Left renal cortex interstitium (tissue), 4 donors: ENCODE data around the gene NRTN. TPM values are rescaled to one million over a fixed set of nuclear protein-coding genes. Genes with fewer than 3 reads are reported as not detected.
"Not testable (repeated sequence)": the region's sequence is repeated elsewhere in the genome, so short reads cannot be mapped to it uniquely, and the experiment has no call there.

Source experiments
- DNase-seq, 4 donors: peaks; one replicate each; pipeline ENCODE4 v3.0.0-alpha.2; 2013; ENCODE audit warnings: low read depth in 4 of 4, low spot score in 2 of 4, missing footprints in 1 of 4
- polyA plus RNA-seq, 4 donors: library from polyadenylated mRNA; unstranded; fragments of 120-200 nt; gene quantifications; one replicate each; pipeline ENCODE4 v1.2.1, GENCODE V29; 2013; ENCODE audit not compliant: insufficient read length in 4 of 4

NRTN gene, protein sequence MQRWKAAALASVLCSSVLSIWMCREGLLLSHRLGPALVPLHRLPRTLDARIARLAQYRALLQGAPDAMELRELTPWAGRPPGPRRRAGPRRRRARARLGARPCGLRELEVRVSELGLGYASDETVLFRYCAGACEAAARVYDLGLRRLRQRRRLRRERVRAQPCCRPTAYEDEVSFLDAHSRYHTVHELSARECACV
- 1 to 10 TPM; 1.6 to 5.5 (median 3.9) TPM for polyA plus RNA-seq

DNA sequence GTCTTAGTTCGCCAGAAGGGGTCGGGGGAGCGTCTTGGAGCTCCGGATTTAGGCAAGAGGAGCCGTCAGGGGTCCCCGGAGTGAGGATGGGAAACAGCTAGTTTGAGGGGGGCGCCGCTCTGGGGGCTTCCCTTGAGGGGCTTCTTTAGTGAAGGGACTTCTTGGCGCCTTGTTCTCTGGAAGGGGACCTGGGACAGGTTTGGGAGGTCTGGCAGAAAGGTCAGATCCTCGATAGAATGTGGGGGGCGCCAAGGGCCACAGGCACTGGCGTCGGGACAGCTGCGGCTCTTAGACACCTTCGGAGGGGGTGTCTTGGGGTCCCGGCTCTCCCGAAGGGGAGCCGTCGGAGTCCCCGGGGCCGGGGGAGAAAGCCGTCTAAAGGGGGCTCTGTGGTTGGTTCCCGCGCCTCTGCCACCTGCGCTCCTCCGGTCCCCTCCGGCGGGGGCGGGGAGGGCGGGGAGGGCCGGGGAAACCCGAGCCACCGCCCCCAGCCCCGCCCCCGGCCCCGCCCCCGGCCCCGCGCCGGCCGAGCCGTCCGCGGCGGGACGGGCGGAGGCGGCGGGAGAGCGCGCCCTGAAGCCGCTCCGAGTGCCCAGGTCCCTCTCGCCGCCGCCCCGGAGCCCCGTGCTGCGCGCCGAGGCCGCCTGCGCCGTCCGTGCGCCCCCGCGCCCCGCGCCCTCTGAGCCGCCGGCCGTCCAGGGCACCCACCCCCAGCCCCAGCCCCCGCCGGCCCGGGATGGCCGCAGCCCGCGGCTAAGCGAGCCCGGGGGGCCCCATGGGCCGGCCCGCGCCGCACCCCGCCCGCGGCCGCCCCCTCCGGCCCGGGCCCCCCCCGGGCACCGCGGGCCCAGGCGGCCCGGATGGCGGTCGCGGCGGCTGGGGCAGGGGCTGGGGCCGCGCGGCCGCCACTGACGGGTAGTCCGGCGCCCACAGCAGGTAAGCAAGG is at the start of gene NRTN:
Gene NRTN, plus strand, starts transcription at position 552 of the 946 bp plus-strand sequence. CDS start 19,099 bp downstream, outside the sequence.
- DNase-seq = no peak

DNA sequence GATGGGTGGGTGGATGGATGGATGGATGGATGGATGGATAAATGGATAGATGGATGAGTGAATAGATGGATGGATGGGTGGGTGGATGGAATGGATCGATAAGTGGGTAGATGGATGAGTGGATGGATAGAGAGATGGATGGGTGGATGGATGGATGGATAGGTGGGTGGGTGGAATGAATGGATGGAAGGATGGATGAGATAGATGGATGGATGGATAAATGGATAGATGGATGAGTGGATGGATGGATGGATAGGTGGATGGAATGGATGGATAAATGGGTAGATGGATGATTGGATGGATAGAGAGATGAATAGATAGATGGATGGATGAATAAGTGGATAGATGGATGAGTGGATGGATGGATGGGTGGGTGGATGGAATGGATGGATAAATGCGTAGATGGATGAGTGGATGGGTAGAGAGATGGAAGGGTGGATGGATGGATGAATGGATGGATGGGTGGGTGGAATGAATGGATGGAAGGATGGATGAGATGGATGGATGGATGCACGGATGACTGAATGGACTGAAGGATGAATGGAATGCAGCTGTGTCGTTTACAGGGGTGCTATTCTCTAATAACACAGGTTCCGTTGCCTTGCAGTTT is 42.2 kb upstream of the NRTN start:
- DNase-seq = no peak

DNA sequence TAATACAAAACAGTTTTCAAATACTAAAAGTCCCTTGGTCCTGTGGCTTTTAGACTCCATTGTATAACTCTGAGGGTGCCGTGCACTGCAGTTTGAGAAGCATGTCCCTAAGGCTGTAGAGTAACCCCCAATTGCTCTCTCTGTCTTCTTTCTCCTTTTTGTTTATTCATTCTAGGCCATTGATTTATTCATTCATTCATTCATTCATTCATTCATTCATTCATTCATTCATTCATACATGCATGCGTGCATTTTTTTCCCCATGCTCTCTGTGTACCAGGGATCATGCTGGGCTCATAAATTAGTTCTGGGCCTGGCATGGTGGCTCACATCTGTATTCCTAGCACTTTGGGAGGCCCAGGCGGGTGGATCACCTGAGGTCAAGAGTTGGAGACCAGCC is 39.6 kb upstream of the NRTN start:
- DNase-seq = no peak

DNA sequence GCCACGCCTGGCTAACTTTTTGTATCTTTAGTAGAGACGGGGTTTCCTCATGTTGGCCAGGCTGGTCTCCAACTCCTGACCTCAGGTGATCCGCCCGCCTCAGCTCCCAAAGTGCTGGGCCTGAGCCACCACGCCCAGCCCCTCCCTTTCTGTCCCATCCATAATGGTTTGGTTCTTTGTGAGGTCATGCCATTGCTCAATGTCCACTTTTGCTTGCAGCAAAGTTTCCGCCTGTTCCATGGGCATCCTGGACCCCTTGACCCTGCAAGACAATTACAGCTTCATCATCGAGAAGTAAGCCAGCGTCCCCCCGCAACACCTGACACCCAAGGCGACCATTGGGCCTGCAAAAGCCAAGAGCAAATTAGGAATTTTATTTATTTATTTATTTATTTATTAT is 36.9 kb upstream of the NRTN start:
- no peak for DNase-seq

DNA sequence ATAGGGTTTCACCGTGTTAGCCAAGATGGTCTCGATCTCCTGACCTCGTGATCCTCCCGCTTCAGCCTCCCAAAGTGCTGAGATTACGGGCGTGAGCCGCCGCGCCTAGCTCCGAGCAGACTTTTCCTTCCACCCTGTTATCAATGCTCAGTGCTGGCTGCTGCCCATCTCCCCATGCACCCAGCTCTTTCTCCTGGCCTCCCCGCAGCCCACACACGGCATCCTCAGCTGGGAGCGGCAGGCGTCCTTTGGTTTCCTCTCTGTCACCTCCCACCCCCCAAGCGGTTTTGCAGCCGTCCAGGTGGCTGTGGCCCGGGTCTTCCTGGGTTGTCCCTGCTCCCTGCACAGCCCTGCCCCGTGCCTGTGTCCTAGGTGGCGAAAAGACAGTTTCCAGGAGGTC is 32.5 kb upstream of the NRTN start:
- no peak for DNase-seq

DNA sequence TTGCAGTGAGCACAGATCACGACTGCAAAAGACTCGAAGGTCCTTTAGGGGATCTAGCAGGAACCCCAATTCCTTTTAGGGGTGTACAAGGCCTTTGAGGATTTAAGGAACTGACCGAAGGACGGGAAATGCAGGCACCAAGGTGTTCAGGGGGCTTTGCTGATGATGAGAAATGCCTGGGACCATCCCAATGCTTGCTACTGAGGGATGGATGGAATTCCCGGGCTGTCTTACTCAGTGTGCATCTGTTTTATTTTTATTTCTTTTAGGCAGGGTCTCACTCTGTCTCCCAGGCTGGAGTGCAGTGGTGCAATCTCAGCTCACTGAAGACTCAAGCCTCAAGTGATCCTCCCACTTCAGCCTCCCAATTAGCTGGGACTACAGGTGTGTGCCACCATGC is 31.6 kb upstream of the NRTN start:
- DNase-seq = no peak

DNA sequence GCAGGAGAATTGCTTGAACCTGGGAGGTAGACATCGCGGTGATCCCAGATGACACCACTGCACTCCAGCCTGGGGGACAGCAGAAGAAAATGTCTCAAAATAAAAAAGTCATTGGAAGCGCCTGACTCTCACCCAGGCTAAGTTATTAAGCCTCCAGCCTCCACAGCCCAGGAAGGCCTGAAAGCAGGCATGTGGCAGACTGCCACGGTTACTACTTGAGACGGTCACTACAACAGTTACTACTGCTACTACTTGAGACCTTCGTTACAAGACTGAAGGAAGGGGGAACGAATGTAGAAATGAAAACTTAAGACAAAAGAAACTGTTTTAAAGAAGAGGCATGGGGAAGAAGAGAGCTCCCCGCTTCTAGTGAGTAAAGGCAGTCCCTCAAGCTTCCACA is 29.9 kb upstream of the NRTN start:
- DNase-seq = no peak

DNA sequence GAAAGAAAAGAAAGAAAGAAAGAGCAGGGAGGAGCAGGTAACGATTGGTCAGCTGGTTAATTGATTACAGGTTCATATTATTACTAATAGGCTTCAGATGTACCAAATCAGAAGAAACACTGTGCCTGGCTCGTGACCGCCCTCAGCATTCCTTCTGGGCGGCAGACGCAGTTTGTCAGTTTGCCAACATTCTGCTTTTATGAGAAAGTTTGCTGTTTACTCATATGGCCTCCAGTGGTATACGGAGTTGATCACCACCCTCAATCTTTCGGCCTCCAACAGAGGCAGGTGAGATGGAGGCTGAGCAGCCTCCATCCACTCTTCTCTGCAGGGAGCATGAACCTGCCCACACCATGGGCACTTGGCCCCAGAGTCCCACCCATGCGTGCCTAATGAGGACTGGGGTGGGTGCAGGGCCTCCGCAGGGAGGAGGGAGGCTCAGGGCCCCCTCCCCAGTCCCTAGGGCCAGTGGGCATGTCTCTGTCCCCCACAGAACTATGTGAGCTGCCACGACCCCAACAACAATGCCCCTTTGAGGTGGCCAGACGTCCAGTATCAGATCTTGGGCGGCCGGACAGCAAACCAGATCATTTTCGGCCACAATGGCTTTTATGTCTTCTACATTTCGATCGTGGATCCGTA is 29.1 kb upstream of the NRTN start:
- DNase-seq = no peak

DNA sequence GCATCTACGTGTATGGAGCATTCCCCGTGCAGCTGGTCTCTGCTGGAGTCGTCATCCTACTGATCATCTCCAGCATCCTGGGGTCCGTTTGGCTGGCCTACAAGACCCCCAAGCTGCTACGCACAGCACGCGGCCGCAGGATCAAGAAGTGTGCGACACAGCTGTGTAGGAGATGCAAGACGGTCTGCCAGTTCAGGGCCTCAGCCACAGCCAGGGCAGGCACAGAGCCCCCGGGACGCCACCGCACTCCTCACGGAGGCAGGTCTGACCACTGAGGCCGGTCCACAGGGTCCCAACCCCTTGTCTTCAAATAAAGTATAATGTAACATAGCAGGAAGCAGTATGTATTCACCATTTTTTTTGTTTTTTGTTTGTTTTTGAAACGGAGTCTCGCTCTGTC is 26.5 kb upstream of the NRTN start:
- no peak for DNase-seq

DNA sequence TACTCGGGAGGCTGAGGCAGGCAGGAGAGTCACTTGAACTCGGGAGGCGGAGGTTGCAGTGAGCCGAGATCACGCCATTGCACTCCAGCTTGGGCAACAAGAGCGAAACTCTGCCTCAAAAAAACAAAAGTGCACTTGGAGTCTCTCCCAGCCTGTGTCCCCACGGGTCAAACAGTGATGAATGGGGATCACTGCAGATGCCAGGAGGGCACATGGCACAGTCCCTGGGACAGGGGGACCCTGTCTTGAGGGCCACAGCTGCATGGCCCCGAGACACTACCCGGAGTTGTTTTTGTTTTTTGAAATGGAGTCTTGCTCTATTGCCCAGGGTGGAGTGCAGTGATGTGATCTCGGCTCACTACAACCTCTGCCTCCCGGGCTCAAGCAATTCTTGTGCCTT is 24.0 kb upstream of the NRTN start:
- not testable (repeated sequence) for DNase-seq

DNA sequence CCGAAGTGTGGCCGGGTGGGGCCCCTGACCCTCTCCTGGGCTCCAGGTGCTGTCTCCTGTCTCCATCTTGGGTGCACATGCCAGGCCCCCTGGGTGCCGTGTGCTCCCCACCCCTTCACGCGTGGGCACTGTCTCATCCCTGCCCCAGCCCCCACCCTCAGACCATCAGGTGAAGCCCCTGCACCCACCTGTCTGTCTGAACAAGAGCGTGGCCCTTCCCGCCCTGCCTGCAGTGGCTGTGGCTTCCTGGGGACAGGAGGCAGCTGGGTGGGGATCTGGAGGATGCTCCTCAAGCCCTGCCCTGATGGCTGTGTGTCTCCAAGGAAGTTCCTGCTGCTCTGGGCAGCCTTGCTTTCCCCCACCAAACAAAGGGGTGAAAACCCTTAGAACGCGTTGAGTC is 22.5 kb upstream of the NRTN start:
- no peak for DNase-seq

DNA sequence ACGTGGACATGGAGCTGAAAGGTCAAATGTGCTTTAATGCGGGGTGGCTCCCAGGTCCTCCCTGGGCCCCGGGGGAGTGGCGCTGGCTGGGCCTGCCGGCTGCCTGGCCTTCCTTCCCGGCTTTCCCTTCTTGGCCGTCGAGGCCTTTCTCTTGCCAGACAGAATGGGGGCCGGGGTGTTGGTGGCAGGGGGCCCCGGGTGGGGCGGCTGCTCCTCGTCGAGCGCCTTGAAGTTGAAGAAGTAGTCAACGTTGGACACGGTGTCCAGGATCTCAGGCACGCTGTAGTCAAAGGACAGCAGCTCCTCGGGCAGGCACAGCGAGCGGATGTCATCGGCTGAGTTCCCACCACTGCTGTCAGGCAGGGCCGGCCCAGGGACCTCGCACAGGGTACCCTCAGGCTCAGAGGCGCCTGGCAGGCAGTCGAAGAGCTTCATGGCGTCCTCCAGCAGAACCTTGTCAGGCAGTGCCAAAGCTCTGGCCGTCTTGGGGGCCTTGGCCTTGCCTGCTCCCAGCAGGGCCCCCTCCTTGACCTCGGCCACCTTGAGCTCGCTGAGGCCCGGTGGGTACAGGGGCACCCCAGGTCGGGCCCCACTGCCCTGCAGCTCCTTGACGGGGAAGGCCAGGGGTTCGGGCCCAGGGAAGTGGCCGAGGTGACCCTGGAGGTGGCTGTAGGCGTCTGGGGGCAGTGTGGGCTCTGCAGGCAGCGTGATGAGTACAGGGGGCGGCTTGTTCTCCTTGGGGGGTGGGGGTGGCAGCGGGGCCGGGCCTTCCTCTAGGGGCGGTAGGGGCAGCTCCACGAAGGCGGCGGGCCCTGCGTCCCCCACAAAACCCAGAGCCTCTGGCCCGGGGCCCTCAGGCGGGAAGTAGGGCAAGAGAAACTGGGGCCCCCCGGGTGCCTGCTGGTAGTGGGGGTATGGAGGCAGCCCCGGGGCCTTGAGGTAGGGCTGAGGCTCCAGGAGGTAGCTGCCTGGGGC is 21.6 kb upstream of the NRTN start:
- DNase-seq = no peak

DNA sequence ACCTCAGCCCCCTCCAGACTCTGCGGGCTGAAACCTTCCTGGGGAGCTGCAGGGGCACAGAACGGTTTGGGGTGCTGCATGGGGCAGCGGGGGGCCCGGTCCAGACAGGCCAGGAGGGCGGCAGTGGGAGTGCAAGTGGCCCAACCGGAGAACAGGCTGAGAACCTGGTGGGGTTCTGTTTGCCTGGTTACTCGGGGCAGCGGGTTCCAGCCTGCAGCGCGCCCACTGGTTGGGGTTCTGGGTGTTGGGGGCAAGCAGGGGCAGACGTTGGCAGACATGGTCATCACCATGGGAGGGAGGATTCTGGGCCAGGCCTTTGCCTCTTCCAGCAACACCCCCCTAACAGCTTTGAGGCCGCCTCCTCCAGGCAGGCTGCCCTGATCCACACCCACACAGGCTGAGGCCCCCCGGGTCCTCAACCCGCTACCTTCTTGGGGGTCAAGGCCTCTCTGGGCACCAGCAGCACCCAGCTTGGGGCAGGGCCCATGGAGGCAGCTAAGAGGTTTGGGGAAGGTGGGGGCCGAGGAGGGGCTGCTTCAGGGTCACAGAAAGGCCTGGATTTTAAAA is 20.2 kb upstream of the NRTN start, which contains the start of gene PRR22:
Gene PRR22, minus strand, starts transcription at position 166 of the 567 bp plus-strand sequence. Its CDS starts 86 bp downstream, at position 80.
- no peak for DNase-seq

DNA sequence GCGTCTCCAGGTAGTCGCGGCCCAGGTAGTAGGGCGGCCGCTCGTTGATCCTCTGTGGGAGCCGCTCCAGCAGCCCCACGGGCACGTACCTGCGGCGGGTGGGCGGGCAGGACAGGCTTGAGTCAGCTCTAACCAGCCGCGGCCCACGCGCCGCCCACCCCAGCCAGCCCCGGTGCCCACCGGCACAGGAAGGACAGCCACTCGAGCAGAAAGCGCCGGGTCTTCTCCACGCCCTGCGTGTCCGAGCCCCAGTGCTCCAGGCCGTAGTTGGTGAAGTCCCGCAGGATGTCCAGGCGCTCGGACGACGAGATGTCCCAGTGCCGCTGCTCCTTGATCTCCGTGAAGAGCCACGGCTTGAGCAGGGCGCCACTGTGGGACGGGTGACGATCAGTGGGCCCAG is 19.4 kb upstream of the NRTN start:
- no peak for DNase-seq

DNA sequence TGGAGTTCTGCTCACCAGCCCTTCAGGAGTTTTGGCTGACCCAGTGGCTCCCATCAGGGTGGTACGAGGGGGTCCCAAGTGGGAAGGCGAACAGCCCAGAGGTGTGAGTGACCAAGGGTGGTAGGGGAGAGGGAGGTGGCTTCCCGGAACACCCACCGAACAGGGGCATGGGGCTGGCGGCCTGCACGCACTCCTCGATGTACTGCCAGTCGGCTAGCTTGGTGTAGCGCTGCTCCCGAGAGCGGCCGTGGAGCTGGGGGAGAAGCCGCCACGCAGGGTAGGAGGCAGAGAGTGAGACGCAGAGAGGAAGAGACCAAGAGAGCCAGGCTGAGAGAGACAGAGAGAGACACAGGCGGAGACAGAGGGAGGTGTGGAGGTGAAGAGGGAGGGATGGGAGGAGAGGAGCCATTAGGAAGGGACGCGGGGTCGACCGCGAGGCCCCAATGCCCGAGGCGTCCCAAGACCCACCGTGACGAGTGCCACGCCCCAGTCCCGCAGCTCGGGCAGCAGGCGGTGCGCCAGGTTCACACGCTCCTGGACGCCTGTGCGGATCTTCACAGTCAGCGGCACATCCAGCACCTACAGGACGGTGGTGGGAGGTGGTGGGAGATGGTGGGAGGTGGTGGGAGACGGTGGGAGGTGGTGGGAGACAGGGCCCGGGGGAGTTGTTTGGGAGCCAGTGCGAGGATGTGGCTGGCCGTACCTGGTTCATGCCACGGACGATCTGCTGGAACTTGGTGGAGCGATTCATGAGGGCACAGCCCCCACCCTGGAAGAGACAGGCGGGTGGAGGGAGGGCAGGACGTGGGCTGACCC is 18.1 kb upstream of the NRTN start:
- no peak for DNase-seq

DNA sequence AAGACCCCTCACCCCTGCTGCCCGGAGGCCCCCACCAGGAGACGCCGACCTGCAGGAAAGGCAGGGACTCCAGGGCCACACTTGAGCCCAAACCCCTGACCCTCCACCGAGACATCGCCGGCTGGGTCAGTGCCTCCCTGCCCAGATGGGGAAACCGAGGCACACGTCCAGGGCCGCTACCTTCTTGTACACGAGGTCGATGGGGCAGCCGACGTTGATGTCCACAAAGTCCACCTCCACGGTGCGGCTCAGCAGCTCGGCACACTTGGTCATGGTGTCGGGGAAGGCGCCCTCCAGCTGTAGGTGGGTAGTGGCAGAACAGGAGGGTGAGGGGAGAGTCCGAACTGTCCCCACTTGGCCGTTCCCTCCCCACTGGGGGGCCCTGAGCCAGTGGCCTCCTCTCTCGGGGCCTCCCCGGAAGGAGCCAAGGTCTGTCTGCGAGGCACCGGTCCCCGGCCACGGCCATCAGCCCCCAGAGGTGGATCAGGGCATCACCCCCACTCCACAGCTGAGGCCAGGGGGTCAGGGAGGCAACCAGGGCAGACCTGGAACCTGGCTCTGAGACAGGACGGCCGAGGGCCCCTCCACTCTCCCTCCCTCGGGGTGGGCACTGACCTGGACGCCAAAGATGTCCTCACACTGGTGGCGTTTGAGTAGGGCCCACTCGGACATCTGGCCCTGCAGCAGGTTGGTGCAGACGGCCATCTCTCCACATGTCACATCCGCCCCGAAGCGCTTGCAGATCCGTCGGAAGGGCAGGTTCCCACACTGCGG is 17.3 kb upstream of the NRTN start:
- DNase-seq = no peak

DNA sequence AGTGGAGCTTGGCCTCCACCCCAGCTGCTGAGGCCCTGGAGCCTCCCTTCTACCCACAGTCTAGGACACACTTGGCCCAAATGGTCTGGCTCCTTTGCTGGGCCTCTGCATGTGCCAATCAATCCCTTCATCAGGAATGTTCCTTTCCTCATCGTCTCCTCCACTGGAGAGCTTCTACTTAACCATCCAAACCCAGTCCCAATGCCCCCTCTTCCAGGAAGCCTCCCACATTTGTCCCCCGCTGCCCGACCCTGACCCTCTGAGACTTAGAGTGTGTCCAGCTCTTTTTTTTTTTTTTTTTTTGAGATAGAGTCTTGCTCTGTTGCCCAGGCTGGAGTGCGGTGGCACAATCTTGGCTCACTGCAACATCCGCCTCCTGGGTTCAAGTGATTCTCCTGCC is 16.4 kb upstream of the NRTN start:
- DNase-seq = no peak

DNA sequence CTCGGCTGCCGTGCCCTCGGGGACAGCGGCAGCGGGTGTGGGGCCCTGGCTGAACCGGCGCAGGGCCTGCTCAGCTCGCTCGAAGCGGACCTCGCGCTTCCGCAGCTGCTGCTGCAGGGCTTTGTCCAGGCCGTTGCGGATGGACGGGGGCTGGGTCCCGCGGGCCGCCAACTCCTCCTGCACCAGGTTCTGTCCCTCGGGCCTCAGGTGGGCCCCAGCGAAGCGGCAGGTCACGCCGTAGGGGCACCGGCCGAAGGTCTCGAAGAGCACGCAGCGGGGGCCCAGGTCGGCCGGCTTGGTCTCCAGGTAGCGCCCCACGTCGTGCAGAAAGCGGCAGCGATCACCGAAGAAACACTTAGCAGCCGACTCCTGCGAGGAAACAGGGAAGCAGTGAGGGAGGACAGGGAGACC is 15.5 kb upstream of the NRTN start:
- no peak for DNase-seq
